HG03064 (cell line): ENCODE results near the gene UCP1.

ENCODE experiments used
- ATAC-seq: cut with Tn5 transposase; IDR thresholded peaks from one replicate; pipeline ENCODE4 v1.9.1; 2021; ENCODE audit warnings: low read depth; ENCODE audit not compliant: unreplicated experiment

UCP1 gene, protein sequence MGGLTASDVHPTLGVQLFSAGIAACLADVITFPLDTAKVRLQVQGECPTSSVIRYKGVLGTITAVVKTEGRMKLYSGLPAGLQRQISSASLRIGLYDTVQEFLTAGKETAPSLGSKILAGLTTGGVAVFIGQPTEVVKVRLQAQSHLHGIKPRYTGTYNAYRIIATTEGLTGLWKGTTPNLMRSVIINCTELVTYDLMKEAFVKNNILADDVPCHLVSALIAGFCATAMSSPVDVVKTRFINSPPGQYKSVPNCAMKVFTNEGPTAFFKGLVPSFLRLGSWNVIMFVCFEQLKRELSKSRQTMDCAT

GRCh38 chr4:140568507-140569306, at the start of gene UCP1:
UCP1 (minus strand) TSS chr4:140568961; CDS start chr4:140568729, 232 bp downstream.
- no peak for ATAC-seq

DNA sequence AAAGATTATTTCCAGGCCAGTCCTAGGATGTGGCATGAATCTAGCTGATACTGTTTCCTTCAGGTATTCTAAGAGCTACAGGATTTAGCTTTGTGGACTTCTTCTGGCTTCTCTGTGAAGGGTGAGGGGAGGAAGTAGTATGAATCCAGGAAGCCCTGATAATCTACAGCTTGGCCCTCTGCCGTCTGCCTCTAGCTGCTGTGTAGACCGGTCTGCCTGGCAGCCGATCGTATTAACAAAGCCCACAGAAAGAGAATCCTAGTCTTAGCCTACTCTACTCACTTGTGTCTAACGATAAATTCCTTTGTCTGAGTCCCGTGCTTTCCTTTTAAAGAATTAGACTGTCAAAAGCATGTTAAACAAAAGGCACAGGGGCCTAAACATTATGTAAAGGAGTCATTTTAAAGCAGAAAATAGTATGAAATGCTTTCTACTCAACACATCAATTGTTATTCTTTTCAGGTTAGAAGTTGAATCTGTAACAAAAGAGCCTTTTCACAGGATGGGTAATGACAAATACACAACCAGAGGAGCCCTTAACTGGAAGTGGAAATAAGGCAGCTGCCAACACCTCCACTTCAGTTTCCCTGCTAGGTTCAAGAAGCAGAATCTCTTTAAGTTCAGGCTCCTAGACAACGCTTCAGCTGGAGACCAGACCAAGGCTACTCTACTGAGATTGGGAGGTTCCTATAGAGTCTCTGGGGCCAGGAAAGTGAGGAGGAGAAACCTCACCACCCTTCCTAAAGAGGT, 48.9 kb upstream of the UCP1 start:
- no peak for ATAC-seq

DNA sequence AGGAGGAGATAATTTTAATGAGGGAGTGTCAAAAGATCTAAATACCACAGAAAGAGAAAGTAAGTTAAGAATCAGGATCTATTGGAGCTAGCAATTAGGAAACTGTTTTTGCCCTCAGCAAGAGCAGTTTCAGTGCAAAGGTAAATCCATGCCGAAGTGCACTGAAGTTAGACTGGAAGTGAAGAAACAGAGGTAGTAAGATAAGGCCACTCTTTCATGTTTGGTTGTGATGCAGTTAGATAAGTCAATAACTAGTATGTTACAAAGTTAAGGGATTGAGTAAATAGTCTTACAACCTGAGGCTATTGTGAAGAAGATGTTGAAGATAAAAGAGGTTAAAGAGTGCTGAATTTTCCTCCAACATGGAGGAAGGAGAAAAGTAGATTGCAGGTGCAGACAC, 46.7 kb upstream of the UCP1 start:
- ATAC-seq: no peak

DNA sequence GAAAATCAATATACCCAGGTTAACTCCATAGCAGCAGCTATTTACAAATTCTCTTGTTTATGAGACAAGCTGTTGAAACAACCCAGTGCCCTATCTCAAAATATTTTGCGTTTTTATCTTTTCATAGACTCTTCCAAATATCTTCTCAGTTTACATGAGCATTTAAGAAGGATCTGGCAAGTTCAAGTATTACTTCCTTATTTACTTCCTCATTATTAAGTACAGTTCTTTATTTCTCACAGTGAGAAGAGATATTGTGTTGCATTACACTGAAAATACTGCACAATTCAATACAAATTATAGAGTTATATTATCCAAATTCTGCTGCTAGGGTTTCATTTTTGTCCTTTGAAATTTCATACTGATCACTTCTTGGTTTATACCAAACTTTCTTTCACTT, 43.6 kb upstream of the UCP1 start:
- ATAC-seq: no peak

DNA sequence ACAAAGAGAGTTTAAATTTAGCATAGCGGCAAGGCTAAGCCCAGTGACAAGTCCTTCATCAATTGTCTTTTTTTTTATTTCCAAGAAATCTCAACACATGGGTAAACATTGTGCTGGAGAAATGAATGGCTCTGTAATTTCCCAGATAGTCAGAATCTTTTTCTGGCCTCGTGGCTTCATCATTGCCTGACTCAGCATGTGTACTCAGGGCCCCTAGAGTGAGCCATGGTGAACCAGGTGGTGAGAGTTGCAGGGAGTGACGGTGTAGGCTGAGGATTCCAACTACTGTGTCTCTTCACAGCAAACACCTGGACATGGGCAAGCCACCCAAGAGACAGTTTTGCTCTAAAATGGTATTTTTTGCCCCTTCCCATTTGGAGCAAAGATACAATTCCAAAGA, 43.1 kb upstream of the UCP1 start:
- ATAC-seq: no peak

GRCh38 chr4:140609548-140610425, 41.0 kb upstream of the UCP1 start:
- no peak for ATAC-seq

GRCh38 chr4:140607852-140608251, 39.1 kb upstream of the UCP1 start:
- no peak for ATAC-seq

DNA sequence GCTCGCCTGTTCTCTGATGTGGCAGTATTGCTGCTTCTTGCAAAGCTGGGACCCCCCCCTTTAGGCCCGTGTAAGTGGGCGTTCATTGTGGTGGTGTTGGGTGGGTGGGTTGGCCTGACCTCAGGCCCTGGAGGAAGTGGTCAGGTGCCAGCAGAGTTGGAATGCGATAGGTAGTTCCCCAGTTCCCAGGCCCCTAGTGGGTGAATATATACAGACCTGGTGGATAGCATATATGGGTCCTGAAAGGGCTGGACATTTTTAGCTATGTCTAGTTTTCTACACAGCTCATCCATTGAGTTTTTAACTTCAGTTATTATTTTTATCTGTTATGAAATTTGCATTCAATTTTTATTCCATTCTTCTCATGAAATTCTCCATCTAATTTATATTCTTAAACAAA, 35.8 kb upstream of the UCP1 start:
- ATAC-seq: no peak

GRCh38 chr4:140603286-140603685, 34.5 kb upstream of the UCP1 start:
- no peak for ATAC-seq

DNA sequence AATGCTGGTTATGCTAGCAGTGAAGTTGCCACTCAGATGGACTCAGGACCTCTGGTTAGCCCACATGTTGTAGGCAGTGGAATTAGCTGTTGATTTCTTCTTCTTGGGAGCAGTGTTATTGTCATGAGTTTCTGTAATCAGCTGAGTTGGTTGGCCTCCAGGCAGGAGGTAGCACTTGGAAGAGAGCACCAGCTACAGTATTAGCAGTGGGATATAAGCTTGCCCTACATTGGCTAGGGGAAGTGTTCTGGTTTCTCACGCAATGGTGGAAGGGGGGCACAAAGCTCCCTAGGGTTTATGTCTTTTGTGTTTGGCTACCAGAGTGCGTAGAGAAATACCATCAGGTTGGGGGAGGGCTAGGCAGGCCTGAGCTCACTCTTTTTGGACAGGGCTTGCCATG, 34.0 kb upstream of the UCP1 start:
- no peak for ATAC-seq

DNA sequence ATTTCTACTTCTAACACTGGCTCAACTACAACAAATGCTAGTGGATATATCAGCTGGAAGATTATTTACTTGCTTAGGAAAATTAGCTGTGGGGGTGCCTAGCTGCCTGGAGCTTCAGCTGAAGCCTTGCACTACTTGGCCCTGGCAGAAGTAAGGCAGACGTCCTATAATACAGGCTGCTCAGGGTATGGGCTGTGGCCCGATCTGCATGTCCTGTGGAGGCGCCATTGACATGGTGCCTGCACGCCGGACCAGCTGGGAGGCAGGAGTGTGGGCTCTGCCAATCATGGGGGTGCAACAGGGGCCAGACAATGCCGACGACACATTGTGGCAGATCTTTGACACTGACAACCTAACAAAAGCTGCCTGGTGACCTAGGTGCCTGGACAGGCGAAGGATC, 31.6 kb upstream of the UCP1 start:
- no peak for ATAC-seq

- ATAC-seq: no peak
Observed at GRCh38 chr4:140595065-140595464, 26.3 kb upstream of the UCP1 start.

- no peak for ATAC-seq
Observed at GRCh38 chr4:140584439-140584838, 15.7 kb upstream of the UCP1 start.

- no peak for ATAC-seq
Observed at GRCh38 chr4:140581078-140581477, 12.3 kb upstream of the UCP1 start.

GRCh38 chr4:140579278-140579677, 10.5 kb upstream of the UCP1 start:
- no peak for ATAC-seq

DNA sequence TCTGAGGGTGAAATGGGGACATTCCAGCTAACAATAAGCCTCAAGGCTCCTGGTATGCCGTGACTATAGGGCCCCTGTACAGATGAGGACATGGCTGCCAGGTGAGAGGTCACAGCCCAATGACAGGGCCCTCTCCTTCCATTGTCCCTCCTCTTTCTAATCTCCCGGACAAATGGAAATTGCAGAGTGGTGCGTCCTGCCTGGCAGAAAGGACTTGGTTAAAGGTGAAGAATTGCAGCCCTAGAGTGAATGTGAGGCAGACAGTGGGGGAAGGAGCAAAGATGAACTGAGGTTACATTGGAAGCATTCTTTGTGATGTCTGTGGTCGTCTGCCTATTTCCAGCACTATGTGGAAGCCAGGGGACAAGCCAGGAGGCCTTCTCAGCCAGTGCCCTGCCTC, 6.7 kb upstream of the UCP1 start:
- ATAC-seq: no peak

DNA sequence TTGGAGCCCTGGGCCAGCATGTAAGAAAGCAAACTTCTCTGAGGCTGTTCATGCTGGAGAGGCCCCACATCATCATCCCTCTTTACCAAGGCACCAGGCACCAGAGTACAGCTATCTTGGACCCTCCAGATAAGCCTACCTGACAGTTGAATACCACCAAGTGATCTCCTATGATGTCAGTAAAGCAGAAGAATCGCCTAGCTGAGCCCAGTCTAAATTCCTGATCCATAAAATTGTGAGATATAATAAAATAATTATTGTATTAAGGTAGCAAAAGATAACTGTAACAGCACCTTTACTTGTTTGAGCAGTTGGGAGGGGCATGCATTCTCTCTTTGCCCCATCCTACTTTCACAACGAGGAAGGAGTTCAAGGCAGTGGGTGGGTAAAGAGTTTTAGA, 2.9 kb upstream of the UCP1 start:
- no peak for ATAC-seq

- no peak for ATAC-seq
Observed at GRCh38 chr4:140569307-140569638, 512 bp upstream of the UCP1 start.

DNA sequence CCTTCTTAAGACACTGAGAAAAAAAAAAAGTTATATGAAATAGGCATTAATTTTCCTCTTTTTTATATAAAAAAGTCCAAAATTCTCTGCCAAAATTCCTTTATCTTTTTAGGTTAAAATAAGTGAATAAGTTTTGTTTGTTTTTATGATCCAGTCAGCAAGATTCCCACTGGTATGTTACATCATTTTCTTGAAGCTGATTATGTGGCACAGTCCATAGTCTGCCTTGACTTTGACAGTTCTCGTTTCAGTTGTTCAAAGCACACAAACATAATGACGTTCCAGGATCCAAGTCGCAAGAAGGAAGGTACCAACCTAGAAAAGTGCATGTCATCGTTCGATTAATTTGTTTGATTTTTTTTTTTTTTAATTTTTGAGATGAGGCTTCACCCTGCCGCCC, 9.1 kb downstream of the UCP1 start:
- ATAC-seq: no peak

- no peak for ATAC-seq
Observed at GRCh38 chr4:140557831-140558435, 10.8 kb downstream of the UCP1 start.
